ENCODE measurements around the gene BEND7.

DNA sequence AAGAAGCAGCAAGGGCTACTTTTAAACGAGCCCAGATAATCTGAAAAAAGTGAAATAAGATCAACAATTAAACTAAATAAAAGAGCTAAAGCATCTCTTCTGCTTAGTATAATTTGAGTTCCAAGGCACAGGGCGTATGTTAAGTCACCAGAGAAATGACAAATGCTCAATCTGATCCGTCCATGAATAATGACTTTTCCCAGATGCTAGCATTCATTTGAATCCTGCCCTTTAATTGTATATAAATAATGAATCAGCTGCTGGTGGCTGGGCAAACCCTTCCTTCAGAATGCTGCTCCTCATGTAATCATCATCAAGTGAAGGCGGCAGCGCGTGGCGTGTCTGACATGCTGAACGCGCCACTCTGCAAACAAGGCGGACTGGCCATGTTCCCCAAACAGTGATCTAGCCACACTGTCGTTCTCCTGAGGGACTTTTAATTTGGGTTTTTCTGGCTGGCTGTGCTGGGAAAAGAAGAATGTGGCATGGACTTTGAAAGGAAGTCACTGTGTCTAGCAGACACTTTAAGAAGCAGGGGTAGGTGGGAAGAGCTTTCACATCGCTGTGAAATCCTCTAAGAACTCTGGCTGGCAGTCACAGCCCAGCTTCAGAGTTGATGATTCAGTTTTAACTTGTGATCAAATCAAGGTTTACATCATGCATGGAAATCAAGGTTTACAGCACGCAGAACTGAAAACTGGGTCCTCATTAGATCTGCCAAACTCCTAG lies 70.7 kb downstream of the BEND7 start:
- TF ChIP-seq EZH2 (IDR thresholded peaks at IDR 0.05; ENCODE audit: low read depth) (no peak), CTCF (conservative IDR thresholded peaks at IDR 0.05) (no peak)

All from PC-9 (cell line).